HFF-Myc (cell line): Measurements from ENCODE around the gene ZNF792.
"Not testable (repeated sequence)": the region's sequence is repeated elsewhere in the genome, so short reads cannot be mapped to it uniquely, and the experiment has no call there.

Experiments
- DNase-seq: peaks from one replicate; pipeline ENCODE4 v3.0.0-alpha.2; 2011; ENCODE audit warnings: low read depth; ENCODE audit errors: extremely low read depth
- H3K4me3 ChIP-seq: replicated peaks from 2 replicates; pipeline ENCODE4 v1.5.1; 2011; ENCODE audit warnings: low read depth, mild to moderate bottlenecking, control low read depth, low read length
- TF ChIP-seq, protein P1 (sequence below): IDR thresholded peaks from 2 replicates; pipeline ENCODE4 v1.5.1; 2012; ENCODE audit warnings: mild to moderate bottlenecking, low read depth, low read length, control low read depth; ENCODE audit errors: missing control alignments

Gene ZNF792

DNA sequence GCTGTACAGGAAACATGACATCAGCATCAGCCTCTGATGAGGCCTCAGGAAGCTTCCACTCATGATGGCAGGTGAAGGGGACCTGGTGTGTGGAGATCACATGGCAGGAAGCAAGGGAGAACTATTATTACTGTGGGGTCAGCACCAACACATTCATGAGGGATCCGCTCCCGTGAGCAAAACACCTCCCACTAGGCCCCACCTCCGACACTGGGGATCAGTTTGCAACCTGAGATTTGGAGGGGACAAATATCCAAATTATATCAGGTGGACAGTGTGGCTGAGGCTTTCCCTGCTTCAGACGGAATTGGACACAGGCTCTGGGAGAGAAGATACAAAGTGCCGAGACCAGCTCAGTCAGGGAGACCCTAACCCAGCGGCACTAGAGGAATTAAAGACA lies 5.7 kb upstream of the ZNF792 start:
- TF ChIP-seq, protein P1, sequence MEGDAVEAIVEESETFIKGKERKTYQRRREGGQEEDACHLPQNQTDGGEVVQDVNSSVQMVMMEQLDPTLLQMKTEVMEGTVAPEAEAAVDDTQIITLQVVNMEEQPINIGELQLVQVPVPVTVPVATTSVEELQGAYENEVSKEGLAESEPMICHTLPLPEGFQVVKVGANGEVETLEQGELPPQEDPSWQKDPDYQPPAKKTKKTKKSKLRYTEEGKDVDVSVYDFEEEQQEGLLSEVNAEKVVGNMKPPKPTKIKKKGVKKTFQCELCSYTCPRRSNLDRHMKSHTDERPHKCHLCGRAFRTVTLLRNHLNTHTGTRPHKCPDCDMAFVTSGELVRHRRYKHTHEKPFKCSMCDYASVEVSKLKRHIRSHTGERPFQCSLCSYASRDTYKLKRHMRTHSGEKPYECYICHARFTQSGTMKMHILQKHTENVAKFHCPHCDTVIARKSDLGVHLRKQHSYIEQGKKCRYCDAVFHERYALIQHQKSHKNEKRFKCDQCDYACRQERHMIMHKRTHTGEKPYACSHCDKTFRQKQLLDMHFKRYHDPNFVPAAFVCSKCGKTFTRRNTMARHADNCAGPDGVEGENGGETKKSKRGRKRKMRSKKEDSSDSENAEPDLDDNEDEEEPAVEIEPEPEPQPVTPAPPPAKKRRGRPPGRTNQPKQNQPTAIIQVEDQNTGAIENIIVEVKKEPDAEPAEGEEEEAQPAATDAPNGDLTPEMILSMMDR, result no peak
- DNase-seq, result no peak
- H3K4me3 ChIP-seq, result no peak overlapping the region

DNA sequence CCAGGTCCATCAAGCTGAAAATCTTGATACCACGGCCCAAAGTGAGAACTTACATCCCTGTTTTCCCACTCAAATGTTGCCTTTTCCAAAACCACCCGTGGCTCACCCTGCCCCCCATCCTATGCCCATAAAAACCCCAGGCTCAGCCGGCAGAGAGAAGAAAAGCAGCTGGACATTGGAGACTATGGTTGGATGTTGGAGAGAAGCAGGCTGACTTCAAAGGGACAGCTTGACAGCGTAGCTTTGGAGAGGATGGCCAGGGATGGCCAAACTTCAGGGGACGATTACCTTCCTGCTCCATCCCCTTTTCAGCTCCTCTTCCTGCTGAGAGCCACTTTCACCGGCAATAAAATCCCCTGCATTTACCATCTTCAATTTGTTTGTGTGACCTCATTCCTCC lies 3.5 kb upstream of the ZNF792 start:
- TF ChIP-seq, protein P1, result no peak
- DNase-seq, result no peak
- no peak overlapping the region for H3K4me3 ChIP-seq

DNA sequence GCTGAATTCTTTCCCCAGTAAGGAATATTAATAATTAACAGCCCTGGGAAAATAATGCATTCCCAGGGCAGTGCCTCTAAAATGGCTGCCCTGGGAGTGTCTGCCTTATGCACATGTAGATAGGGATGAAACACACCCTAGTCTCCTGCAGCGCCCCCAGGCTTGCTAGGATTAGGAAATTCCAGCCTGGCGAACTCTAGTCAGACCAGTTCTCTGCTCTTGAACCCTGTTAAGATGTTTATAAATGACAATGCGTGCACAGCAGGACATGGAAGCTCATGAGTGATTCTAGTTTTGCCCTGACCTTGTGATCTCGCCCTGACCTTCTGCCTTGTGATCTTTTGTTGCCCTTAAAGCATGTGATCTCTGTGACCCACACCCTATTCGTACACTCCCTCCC lies 1.5 kb upstream of the ZNF792 start:
- not testable (repeated sequence) for DNase-seq, H3K4me3 ChIP-seq

DNA sequence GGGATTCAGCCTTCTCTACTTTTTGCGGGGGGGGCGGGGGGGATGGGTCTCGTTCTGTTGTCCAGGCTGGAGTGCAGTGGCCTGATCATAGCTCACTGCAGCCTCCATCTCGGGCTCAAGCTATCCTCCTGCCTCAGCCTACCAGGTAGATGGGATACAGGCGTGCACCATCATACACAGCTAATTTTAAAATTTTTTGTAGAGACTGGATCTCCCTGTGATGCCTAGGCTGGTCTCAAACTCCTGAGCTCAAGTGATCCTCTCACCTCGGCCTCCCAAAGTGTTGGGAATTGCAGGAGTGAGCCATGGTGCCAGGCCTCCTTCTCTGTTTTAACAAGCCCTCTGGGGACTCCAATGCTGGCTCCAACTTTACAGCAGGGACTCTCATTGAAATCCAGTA lies 569 bp upstream of the ZNF792 start:
- H3K4me3 ChIP-seq, result no peak overlapping the region
- no peak for DNase-seq
- TF ChIP-seq, protein P1, result no peak

DNA sequence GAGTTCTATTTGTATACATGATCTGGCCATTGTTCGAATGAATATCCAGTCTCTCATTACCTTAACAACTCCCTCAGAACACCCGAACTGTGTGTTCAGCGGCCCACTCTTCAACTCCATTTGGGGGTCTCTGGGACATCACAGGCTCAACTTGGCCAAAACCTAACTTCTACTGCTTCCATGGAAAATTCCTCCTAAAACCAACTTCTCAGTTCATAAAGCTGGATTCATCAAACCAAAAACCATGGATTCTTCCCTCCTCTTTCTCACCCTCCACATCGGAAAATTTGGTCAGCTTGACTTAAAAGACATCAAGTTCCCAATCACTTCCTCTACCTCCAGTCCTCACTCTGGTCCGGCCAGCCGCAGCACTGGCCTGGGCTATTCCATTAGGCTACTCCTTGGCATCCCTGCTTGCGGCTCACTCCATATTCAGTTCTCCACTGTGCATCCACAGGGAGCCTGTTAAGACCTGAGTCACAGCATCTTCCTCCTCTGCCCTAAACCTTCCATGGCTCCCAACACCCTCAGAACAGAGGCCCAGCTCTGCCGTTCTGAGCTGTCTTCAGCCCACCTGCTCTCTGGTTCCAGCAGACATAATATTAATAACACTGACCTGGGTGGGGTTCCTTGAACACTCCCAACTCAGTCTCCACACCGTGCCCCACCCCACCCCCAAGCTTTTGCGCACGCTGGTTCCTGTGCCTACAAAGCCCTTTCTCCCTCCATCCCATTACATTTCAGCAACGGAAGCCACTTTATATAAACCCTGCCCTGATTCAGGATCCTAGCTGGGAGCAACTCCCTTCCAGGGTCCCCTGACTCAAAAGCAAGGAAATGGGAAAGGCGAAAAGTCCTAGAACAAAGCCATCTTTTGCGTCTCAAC lies 1.1 kb downstream of the ZNF792 start:
- DNase-seq, result no peak
- TF ChIP-seq, protein P1, result no peak
- peak overlapping the region; percentile 73 for H3K4me3 ChIP-seq

DNA sequence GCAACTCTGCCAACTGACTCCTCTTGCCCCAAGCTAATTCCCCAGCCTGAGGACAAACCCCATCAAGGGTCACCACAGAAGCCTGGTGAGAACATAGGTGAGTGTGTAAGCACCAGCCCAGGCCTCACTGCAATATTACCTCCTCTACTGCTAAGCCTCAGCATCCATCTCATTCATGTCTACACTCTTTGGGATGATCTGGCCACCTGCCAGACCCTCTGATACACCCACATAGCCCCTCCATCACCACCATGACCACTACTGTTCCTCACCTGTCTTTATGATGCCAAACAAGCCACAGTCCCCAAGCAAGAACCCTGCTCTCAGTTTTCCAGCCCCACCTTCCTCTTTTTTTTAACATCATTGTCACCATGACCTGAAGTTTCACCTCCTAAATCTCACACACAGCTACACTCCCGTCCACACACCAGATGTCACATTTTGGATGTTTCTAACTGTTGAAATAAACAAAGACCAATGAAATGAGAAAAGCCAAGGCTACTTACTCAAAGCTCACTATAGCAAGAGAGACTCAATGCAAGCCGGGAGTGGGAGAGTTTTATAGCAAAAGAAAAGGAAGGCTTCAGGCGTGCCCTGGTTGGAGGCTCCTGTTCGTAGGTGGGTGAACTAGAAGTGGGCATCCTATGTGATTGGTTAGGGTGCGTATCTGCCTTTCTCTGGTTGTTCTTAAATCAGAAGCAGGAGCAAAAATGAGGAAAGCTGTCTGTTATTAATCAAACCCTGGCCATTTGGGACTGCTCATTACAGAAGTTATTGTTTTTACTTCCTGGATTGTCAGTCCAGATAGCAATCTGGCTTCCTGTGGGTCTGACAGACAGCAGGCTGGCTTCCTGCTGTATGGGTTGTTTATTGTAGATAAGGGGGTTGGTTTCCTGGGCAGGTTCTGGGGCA lies 2.0 kb downstream of the ZNF792 start:
- TF ChIP-seq, protein P1, result no peak
- no peak for DNase-seq
- H3K4me3 ChIP-seq, result peak overlapping the region; percentile 73
